GM21529 (cell line): ENCODE results near the gene PIGBOS1.
"Not testable (repeated sequence)": the region's sequence is repeated elsewhere in the genome, so short reads cannot be mapped to it uniquely, and the experiment has no call there.

Experiments
- ATAC-seq: cut with Tn5 transposase; IDR thresholded peaks from one replicate; pipeline ENCODE4 v1.9.1; 2021; ENCODE audit not compliant: unreplicated experiment

Gene PIGBOS1

DNA sequence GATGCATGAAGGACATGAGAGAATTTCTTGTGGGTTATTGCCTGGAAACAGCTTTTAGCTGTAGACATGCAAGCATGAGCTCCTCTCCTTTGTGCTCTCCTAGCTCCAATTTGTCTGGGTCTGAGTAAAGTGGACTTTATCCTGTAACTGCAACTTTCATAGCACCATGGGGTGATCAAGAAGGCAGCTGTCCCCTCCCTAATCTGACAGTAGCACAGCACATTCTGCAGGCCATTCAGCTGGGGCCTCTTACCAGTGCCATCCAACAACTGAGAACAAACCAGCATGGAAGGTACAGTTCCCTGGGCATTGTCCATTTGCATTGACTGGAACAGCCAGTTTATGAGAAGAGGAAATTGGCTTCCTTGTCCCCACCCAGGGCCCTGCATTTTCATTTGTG, 21.6 kb downstream of the PIGBOS1 start:
- ATAC-seq = no peak

GRCh38 chr15:55290528-55291057, 28.3 kb downstream of the PIGBOS1 start:
- peak; percentile 67 for ATAC-seq

DNA sequence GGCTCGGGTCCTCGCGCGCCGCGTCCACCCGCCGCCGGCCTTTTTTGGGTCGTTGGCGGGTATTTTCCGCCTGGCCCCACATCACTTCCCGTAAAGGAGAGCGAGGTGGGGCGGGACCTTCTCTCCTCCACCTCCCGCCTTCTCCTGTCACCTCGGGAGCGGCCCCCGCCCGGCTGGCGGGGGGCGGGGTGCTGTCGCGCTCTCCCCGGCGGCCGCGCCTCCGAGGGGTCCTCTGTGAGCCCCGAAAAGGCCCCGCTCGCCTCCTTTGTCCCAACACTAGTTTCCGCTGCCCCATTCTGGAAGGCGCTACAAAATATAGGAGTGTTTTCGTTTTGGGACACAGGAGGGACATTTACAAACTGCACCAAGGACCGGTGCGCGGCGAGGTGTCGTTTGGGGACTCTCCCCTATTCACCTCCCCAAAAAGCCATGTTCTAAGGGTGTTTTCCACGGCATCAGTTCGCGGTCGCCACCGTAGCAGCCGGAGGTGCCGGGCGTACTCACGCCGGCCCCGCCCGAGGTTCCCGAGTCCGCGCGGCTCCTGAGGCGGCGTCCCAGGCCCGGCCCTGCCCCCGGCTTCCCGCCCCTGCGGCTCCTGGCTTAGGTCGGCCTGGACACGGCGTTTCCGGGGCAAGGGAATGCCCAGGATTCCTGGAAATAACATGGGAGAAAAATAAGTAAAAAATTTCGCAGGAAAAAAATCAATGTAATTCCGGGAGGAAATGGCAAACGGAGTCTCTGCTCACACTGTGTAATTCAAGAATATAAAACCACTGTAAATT, 29.0 kb downstream of the PIGBOS1 start, which contains the start of gene RAB27A:
TSS of gene RAB27A (minus strand) at position 68 of the 782 bp plus-strand sequence. CDS start 54,879 bp downstream, outside the sequence.
- ATAC-seq = peak; percentile 74

DNA sequence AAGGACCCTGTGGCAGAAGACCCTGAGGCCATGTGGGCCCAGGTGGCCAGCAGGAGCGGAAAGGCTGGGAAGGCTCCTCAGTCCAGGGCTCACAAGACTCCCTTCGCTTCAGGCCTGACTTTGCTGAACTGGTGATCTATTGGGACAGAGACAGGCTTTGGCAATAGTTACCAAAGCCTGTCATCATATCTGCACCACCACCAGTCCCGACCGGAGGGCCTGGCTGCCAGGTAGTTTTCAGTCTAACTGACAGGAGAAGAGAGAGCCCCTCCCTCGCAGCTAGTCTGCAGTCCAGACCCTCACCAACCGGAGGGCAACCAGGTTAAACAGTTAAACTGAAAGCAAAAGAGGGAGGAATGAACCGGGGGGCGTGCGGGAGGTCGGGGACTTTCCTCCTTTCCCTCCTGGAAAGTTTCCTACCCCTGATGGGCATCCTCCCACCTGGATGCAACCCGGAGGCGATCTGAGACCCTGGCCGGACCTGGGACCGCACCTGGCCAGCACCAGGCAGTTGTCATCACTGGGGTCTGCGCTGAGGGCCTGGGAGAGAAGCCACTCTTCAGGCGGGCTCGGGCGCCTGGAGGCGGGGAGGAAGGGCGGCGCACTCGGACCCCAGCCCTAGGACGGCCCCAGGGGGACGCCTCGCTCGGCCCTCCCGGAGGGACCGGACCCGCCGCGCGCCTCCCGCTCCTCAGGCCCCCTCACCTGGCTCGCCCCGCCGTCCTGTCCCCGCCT, 29.7 kb downstream of the PIGBOS1 start:
- ATAC-seq = peak; percentile 37

DNA sequence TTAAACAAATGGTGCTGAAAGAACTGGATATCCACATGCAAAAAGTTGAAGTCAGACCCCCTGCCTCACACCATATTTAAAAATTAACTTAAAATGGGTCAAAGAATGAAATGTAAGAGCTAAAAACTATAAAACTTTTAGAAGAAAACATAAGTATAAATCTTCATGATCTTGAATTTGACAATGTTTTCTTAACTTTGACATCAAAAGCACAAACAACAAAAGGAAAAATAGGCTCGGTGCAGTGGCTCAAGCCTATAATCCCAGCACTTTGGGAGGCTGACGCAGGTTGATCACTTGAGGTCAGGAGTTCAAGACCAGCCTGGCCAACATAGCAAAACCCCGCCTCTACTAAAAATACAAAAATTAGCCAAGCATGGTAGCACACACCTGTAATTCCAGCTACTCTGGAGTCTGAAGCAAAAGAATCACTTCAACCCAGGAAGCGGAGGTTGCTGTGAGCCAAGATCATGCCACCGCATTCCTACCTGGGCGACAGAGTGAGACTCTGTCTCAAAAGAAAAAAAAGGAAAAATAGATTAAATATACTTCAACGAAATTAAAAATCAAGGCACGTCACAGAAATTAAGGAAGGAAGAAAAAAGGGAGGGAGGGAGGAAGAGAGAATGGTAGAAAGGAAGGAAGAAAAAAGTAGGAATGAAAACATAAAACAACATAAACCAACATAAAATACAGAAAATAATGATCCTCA, 30.8 kb downstream of the PIGBOS1 start:
- no peak for ATAC-seq

GRCh38 chr15:55286442-55287189, 32.3 kb downstream of the PIGBOS1 start:
- not testable (repeated sequence) for ATAC-seq

GRCh38 chr15:55284426-55284825, 34.5 kb downstream of the PIGBOS1 start:
- no peak for ATAC-seq

DNA sequence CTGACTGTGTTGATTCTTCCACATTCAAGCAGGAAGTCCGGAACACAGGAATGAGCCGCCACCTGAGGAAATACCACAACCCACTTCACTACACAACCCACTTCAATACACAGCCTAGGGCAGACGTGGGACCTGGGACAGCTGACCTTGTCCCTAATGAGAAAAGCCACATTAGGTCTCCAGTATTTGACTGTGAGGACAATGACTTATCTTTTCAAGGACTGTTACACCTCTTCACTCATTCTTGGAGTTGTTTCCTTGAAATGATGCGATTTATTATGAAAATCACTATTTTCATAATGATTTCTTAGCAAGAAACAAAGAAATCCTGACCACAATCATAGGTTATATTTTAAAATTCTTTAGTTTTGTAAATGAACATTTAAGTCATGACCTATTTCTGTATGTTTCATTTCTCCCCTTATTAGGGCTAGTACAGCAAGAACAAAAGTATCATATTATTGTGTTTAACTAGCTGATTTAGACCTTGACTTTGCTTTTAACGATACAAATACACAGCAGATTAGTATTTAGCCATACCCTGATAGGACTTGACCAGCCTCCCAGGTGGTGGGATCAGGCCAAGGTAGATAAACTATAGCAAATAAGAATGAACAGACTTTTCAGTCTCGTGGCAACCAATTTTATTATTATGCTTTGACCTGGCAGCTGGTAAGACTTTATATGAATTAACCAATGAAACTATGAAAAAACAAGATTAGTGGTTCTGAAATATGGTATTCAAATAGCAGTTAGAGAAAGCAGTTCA, 35.4 kb downstream of the PIGBOS1 start:
- ATAC-seq = no peak

DNA sequence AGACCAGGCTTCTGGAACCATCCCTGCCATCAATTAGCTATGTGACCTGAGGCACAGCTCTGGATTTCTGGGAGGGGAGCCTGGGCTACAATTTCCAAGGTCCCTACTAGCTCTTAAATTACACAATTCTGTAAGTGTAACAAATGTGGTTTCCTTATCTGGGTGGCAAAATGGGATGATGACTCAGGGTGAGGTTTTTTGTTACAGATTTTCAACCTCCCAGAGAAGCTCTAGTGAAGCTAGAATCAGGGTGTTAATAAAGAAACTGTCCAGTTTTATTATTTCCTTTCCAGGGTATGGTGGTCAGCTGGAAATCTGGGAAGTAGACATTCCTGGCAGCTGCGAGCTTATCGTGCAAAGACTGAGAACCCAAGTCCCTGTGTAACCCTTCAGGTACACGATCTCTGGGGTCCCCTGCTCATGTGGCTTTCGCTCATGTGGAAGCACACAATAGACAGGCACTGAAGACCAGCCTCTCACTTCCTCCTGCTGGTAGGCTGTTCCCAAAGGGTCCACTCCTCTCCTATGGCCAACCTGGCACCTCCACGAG, 36.6 kb downstream of the PIGBOS1 start:
- no peak for ATAC-seq

DNA sequence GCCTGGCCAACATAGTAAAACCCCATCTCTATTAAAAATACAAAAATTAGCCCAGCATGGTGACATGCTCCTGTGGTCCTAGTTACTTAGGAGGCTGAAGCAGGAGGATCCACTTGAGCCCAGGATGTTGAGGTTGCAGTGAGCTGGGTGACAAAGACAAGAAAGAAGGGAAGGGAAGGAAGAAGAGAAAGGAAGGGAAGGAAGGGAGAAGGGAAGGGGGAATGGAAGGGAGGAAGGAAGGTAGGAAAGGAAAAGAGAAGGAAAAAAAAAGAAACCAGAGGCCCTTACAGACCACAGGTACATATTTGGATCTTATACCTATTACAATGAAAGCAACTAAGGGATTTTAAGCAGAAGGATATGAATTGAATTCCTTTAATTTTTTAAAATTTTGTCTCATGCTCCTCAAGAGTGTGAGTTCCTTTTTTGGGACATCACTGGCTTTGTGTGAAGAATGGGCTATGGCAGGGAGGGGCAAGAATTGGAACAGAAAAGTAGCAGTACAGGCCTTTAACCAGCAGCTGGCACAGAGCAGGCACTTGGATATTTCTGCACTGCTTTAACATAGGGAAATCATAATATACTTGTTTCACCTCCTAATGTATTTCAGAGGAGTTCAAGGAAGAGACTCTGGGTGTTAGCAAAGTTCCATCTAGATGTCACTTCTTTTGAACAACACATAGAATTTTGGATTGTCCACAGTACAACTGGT, 37.2 kb downstream of the PIGBOS1 start:
- no peak for ATAC-seq

DNA sequence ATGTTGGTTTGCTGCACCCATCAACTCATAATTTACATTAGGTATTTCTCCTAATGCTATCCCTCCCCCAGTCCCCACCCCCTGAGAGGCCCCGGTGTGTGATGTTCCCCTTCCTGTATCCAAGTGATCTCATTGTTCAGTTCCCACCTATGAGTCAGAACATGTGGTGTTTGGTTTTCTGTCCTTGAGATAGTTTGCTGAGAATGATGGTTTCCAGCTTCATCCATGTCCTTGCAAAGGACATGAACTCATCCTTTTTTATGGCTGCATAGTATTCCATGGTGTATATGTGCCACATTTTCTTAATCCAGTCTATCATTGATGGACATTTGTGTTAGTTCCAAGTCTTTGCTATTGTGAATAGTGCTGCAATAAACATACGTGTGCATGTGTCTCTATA, 38.3 kb downstream of the PIGBOS1 start:
- ATAC-seq = not testable (repeated sequence)

DNA sequence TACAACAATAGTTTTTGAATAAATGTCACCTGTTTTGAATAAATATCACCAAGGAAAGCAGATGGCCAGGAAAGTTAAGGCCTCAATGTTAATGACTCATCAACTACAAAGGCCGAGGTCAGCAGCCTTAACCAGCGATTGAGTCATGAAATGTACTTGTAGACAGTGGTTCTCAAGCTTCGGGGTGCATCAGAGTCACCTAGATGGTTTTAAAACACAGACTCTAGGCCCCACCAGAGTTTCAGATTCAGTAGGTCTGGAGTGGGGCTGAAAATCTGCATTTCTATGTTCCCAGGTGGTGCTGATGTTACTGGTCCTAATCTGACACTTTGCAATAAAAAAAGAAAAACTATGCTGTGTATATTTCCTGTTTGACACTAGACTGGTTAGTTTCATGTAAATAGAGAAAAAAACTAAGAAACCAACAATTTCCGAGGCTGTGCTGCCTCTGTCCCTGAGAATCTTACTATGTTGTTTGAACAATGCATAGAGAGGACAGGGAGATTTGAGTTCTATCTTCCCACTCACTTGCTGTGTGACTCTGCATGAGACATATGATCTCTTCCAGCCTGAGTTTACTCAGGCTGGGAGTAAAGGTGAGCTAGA, 39.1 kb downstream of the PIGBOS1 start:
- ATAC-seq = peak; percentile 88

GRCh38 chr15:55279100-55279745, 39.7 kb downstream of the PIGBOS1 start:
- ATAC-seq = no peak

GRCh38 chr15:55277715-55278114, 41.2 kb downstream of the PIGBOS1 start:
- no peak for ATAC-seq

DNA sequence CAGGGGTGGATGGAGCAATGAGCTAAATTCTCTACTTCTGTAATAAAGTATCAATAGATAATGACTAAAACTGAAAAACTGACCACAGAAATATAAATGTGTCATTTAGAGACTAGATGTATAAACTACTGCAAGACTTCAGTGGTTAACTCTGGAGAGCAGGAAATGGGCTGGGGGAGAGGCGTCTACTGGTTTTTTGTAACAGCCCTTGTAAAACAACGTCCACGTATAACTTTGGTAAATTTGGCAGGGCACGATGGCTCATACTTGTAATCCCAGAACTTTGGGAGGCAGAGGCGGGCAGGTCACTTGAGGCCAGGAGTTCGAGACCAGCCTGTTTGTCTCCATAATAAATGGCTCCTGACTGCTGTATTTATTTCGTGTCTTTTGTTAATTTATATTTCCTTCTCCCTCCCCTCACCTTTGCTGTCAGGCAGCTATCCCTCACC, 41.8 kb downstream of the PIGBOS1 start:
- ATAC-seq = peak; percentile 50

DNA sequence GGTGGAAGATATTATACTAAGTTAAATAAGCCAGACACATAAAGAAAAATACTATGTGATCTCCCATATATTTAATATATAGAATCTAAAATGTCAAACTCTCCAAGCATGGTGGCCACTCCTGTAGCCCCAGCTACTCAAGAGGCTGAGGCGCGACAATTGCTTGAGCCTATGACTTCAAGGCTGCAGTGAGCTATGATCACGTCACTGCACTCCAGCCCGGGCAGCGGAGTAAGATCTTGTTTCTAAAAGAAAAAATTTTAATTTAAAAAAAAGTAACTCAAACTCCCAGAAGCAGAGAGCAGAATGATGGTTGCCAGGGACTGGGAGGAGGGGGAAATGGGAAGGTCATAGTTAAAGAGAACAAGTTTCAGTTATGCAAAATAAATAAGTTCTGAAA, 42.6 kb downstream of the PIGBOS1 start:
- no peak for ATAC-seq

DNA sequence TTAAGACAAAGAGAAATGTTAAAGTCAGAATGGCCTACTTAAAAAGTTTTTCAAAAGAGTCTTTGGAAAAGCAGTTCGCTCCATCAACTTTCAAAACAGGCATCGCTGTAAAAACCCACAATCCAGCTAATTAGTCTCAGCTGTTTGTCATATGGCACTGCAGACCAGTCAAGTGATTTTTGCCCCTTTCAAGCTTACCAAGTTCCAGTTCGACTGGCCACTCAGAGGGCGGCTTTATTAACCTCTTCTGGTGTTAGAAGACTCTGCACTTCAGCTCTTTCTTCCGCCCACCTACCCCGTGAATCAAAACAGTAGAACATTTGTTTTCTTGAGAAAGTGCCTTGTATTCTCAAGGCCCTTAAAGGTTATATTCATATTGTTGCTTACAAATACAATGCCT, 48.6 kb downstream of the PIGBOS1 start:
- no peak for ATAC-seq

- ATAC-seq = no peak
These were observed 50.7 kb downstream of the PIGBOS1 start for GRCh38 chr15:55268176-55268695.
